GM19395 (cell line): Measurements from ENCODE around the gene PAF1.

ENCODE experiments used
- ATAC-seq: cut with Tn5 transposase; IDR thresholded peaks from one replicate; pipeline ENCODE4 v1.9.1; 2021; ENCODE audit warnings: mild to moderate bottlenecking, moderate library complexity; ENCODE audit not compliant: unreplicated experiment

PAF1 gene

GRCh38 chr19:39417463-39418181, 26.7 kb upstream of the PAF1 start:
- ATAC-seq, result no peak

- no peak for ATAC-seq
These were observed 25.5 kb upstream of the PAF1 start for GRCh38 chr19:39416152-39417120.

- ATAC-seq, result no peak
These were observed 24.5 kb upstream of the PAF1 start for GRCh38 chr19:39415111-39416046.

- no peak for ATAC-seq
These were observed 23.2 kb upstream of the PAF1 start for GRCh38 chr19:39413911-39414608.

- ATAC-seq, result no peak
These were observed 22.5 kb upstream of the PAF1 start for GRCh38 chr19:39413272-39413910.

- no peak for ATAC-seq
These were observed 22.0 kb upstream of the PAF1 start for GRCh38 chr19:39412867-39413271.

- ATAC-seq, result peak; percentile 61
These were observed 21.4 kb upstream of the PAF1 start, which contains the start of gene PLEKHG2 for GRCh38 chr19:39412100-39412866. Gene PLEKHG2 (plus strand): TSS chr19:39412669. CDS start chr19:39414087, 1,418 bp downstream.

- ATAC-seq, result peak; percentile 30
These were observed 20.9 kb upstream of the PAF1 start for GRCh38 chr19:39411832-39412099.

- ATAC-seq, result no peak
These were observed 20.4 kb upstream of the PAF1 start for GRCh38 chr19:39411081-39411831.

- ATAC-seq, result no peak
These were observed 19.9 kb upstream of the PAF1 start for GRCh38 chr19:39410831-39411080.

GRCh38 chr19:39410017-39410830, 19.3 kb upstream of the PAF1 start:
- no peak for ATAC-seq

- no peak for ATAC-seq
These were observed 18.5 kb upstream of the PAF1 start for GRCh38 chr19:39409208-39410016.

GRCh38 chr19:39408392-39409207, 17.7 kb upstream of the PAF1 start:
- ATAC-seq, result no peak

GRCh38 chr19:39407660-39408391, 16.9 kb upstream of the PAF1 start:
- no peak for ATAC-seq

GRCh38 chr19:39407410-39407659, 16.4 kb upstream of the PAF1 start:
- no peak for ATAC-seq
